NT2/D1 (cell line): ENCODE data around the gene ATP13A5.

Experiments
- DNase-seq: peaks from one replicate; pipeline ENCODE4 v3.0.0-alpha.2; 2011; ENCODE audit warnings: low read depth, low spot score
- H3K27me3 ChIP-seq: 2 replicates; pipeline ENCODE4 v1.6.0; 2011; ENCODE audit warnings: mild to moderate bottlenecking; ENCODE audit not compliant: insufficient read length, insufficient read depth
- H3K36me3 ChIP-seq: 2 replicates; pipeline ENCODE4 v1.6.1; 2011; ENCODE audit warnings: mild to moderate bottlenecking, low read length, mixed read lengths; ENCODE audit not compliant: insufficient read depth, insufficient read length
- H3K4me1 ChIP-seq: 2 replicates; pipeline ENCODE4 v1.5.1; 2011; ENCODE audit not compliant: insufficient read depth, insufficient read length
- H3K4me3 ChIP-seq: 2 replicates; pipeline ENCODE4 v1.5.1; 2011; ENCODE audit warnings: low read depth; ENCODE audit not compliant: insufficient read length
- H3K9ac ChIP-seq: 2 replicates; pipeline ENCODE4 v1.6.0; 2011; ENCODE audit warnings: low read depth; ENCODE audit not compliant: insufficient read length
- H3K9me3 ChIP-seq: 2 replicates; pipeline ENCODE4 v1.5.1; 2011; ENCODE audit warnings: mild to moderate bottlenecking, low read length; ENCODE audit not compliant: insufficient read depth
- SUZ12 ChIP-seq: IDR thresholded peaks from 2 replicates; pipeline ENCODE4 v1.6.1; 2011; ENCODE audit not compliant: insufficient read length, insufficient read depth; ENCODE audit errors: extremely low read depth
- YY1 ChIP-seq: IDR thresholded peaks from 2 replicates; pipeline ENCODE4 v1.6.1; 2011; ENCODE audit not compliant: insufficient read length, insufficient read depth
- ZNF274 ChIP-seq: IDR thresholded peaks from 2 replicates; pipeline ENCODE4 v1.6.1; 2011; ENCODE audit warnings: mild to moderate bottlenecking, low read depth, low read length

Gene ATP13A5, protein sequence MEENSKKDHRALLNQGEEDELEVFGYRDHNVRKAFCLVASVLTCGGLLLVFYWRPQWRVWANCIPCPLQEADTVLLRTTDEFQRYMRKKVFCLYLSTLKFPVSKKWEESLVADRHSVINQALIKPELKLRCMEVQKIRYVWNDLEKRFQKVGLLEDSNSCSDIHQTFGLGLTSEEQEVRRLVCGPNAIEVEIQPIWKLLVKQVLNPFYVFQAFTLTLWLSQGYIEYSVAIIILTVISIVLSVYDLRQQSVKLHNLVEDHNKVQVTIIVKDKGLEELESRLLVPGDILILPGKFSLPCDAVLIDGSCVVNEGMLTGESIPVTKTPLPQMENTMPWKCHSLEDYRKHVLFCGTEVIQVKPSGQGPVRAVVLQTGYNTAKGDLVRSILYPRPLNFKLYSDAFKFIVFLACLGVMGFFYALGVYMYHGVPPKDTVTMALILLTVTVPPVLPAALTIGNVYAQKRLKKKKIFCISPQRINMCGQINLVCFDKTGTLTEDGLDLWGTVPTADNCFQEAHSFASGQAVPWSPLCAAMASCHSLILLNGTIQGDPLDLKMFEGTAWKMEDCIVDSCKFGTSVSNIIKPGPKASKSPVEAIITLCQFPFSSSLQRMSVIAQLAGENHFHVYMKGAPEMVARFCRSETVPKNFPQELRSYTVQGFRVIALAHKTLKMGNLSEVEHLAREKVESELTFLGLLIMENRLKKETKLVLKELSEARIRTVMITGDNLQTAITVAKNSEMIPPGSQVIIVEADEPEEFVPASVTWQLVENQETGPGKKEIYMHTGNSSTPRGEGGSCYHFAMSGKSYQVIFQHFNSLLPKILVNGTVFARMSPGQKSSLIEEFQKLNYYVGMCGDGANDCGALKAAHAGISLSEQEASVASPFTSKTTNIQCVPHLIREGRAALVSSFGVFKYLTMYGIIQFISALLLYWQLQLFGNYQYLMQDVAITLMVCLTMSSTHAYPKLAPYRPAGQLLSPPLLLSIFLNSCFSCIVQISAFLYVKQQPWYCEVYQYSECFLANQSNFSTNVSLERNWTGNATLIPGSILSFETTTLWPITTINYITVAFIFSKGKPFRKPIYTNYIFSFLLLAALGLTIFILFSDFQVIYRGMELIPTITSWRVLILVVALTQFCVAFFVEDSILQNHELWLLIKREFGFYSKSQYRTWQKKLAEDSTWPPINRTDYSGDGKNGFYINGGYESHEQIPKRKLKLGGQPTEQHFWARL

DNA sequence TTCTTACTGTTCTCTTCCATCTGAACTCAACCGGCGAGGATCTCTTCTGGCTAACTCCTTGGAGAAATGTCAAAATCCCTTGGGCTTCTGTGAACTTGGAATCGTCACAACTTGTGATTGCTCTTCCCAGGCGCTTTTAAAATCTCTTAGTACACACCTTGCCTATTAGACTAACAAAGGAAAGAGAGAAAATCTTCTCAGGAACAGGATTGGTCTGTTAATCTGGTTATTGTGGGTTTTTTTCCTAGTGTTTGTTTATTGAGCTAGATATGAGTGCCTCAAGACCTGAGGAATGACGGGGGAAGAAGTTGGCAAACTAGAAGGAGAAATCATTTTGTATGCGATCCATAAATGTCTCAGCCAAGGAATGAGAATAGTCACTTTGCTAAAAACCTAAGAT, at the start of gene ATP13A5:
ATP13A5 (minus strand) TSS at position 48 of the 400 bp plus-strand sequence; CDS start at position 20, 28 bp downstream.
- no peak for DNase-seq
- Histone ChIP-seq H3K9me3 (no peaks in the 10 kb centered on the region), H3K9ac (no peak within 1 kb of the TSS), H3K27me3 (no peaks in the 10 kb centered on the region), H3K36me3 (no peaks in the 10 kb centered on the region), H3K4me1 (no peaks in the 10 kb centered on the region), H3K4me3 (no peak within 1 kb of the TSS)
- TF ChIP-seq ZNF274 = no peak
- no peak for TF ChIP-seq YY1

DNA sequence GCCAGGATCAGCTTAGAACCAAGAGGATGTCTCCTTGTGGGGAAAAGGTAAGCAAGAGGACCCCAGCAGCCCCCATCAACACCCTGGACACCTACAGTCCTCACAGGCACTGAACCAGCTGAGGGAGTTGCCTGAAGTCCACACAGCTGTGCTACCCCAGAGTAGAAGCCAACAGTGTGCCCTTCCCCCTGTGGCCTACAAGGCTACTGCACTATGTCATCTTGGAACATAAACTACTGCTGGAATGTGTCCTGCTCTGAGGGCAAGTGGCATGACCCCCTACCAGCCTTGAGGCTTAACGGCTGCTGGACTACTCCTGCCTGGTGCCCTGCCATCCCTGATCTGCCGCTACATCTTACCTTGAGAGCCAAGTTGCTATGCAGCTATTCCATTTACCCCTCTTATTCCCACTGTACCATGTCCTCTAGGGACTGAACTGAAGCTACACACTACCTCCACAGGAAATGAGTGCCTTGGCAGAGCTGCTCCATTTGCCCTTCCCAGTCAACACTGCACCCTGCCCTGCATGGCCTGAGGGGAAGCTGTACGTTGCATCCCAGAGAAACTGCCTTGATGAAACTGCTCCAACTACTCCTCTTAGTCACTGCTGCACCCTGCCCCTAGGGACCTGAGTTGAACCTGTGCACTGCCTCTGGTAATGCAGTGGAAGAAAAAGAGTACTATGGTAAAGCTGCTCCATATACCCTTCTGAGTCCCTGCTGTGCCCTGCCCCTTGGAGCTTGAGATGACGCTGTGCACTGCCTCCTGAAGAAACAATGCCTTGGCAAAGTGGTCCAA, 40.2 kb upstream of the ATP13A5 start:
- H3K27me3 ChIP-seq = no peaks in the 10 kb centered on the region
- H3K9ac ChIP-seq = no peak overlapping the region
- DNase-seq = no peak
- H3K4me1 ChIP-seq = no peaks in the 10 kb centered on the region
- H3K9me3 ChIP-seq = peaks cover 23% of the 10 kb centered on the region; the same call in 1 of the 2 replicates
- no peak overlapping the region for H3K4me3 ChIP-seq
- no peaks in the 10 kb centered on the region for H3K36me3 ChIP-seq
- TF ChIP-seq ZNF274 (no peak), YY1 (no peak), SUZ12 (no peak)

DNA sequence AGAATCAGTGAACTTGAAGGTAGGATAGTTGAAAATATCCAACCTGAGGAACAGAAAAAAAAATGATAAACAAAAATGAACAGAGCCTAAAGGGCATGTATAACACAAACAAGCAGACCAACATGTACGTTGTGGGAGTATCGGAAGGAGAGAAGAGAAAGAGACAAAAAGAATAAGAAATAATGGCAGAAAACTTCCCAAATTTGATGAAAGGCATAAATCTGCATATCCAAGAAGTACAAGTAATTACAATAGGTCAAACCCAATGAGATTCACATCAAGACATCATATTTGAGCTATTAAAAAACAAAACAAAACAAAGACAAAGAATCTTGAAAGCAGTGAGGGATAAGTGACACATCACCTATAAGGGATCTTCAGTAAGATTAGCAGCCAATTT, 38.1 kb upstream of the ATP13A5 start:
- no peak for TF ChIP-seq YY1
- TF ChIP-seq ZNF274 = no peak
- TF ChIP-seq SUZ12 = no peak
- Histone ChIP-seq H3K4me3 (no peak overlapping the region), H3K9me3 (peaks cover 26% of the 10 kb centered on the region), H3K36me3 (no peaks in the 10 kb centered on the region), H3K27me3 (no peaks in the 10 kb centered on the region), H3K4me1 (no peaks in the 10 kb centered on the region), H3K9ac (no peak overlapping the region)
- DNase-seq = no peak

DNA sequence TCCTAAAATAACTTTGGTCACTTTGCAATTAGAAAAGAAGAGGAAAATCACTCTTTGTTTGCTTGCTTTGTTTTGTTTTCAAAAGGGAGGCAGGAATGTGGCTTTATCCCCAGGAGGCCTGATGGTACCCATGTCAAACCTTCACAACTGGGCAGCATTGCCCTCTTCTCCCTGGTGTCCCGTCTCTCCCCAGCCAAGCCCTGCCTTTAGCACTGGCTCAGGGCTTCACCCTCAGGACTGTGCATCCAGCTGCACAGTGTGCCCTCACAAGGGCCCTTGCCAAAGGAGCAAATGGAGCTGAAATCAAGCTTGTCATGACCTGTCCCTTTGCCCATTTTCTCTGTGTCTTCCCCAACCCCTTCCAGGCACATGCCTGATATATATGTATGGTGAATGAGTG, 29.1 kb upstream of the ATP13A5 start:
- TF ChIP-seq YY1 = no peak
- TF ChIP-seq ZNF274 = no peak
- no peak for TF ChIP-seq SUZ12
- no peaks in the 10 kb centered on the region for H3K9me3 ChIP-seq
- H3K4me3 ChIP-seq = no peak overlapping the region
- no peaks in the 10 kb centered on the region for H3K36me3 ChIP-seq
- H3K27me3 ChIP-seq = no peaks in the 10 kb centered on the region
- H3K9ac ChIP-seq = no peak overlapping the region
- no peak for DNase-seq
- H3K4me1 ChIP-seq = peaks cover 3% of the 10 kb centered on the region

DNA sequence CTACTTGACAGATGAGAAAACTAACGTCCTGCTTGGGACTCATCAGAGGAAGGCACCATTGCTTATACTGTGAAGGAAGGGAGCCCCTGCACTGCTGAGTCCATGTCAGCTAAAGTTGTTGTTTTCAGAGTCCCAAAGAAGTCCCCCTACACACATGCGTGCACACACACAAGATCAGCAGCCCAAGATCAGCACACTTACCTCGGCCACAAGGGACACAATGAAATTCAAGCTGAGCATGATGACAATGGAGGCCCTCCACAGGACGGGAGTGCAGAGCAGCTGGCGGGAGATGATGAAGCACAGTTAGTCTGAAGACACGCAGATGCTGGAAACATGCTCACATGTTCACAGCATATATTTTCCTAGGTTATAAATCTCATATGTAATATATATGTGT, 28.6 kb upstream of the ATP13A5 start:
- TF ChIP-seq SUZ12 = no peak
- no peak for TF ChIP-seq ZNF274
- TF ChIP-seq YY1 = no peak
- Histone ChIP-seq H3K4me3 (no peak overlapping the region), H3K9ac (no peak overlapping the region), H3K36me3 (no peaks in the 10 kb centered on the region), H3K4me1 (peaks cover 3% of the 10 kb centered on the region), H3K27me3 (no peaks in the 10 kb centered on the region), H3K9me3 (no peaks in the 10 kb centered on the region)
- no peak for DNase-seq

DNA sequence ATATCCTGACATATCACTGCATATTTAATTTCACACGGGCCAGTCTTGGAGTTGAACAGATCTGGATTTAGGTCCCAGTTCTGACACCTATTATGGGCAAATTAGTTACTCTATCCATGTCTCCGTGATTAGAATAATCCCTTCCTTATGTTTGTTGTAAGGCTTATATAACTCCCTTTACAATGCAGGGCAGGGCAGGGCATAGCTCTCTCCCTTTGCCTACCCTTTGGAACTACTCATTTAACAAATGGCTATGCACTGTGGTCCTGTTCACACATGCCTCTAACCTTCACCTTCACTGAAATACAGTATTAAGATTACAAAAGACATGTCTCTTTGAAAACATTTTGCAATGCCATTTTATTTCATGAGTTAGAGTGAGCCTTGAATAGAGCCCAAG, 24.8 kb upstream of the ATP13A5 start:
- Histone ChIP-seq H3K36me3 (no peaks in the 10 kb centered on the region), H3K4me3 (no peak overlapping the region), H3K4me1 (peaks cover 3% of the 10 kb centered on the region), H3K9me3 (no peaks in the 10 kb centered on the region), H3K9ac (no peak overlapping the region), H3K27me3 (no peaks in the 10 kb centered on the region)
- TF ChIP-seq YY1 = no peak
- no peak for TF ChIP-seq SUZ12
- TF ChIP-seq ZNF274 = no peak
- no peak for DNase-seq
